ENCODE measurements around the gene TLE6.

GRCh38 chr19:3027981-3028304 is 50.6 kb downstream of the TLE6 start:
- TF ChIP-seq CTCF (IDR thresholded peaks at IDR 0.05; ENCODE audit: insufficient read depth, low read length) (no peak), SPI1 (IDR thresholded peaks at IDR 0.05; ENCODE audit: borderline replicate concordance, low read depth) (no peak), POLR2AphosphoS5 (IDR thresholded peaks at IDR 0.05; ENCODE audit: low read depth) (no peak), GABPA (IDR thresholded peaks at IDR 0.05; ENCODE audit: low read depth) (no peak), REST (IDR thresholded peaks at IDR 0.05; ENCODE audit: insufficient replicate concordance, low read depth) (no peak)
